GM21786 (cell line): ENCODE results near the gene CYB561D1.
A peak's percentile ranks its signal among the peaks of the same experiment; 100 is the strongest.

ENCODE experiments used
- ATAC-seq: cut with Tn5 transposase; IDR thresholded peaks from one replicate; pipeline ENCODE4 v1.9.1; 2021; ENCODE audit not compliant: unreplicated experiment

The CYB561D1 gene

DNA sequence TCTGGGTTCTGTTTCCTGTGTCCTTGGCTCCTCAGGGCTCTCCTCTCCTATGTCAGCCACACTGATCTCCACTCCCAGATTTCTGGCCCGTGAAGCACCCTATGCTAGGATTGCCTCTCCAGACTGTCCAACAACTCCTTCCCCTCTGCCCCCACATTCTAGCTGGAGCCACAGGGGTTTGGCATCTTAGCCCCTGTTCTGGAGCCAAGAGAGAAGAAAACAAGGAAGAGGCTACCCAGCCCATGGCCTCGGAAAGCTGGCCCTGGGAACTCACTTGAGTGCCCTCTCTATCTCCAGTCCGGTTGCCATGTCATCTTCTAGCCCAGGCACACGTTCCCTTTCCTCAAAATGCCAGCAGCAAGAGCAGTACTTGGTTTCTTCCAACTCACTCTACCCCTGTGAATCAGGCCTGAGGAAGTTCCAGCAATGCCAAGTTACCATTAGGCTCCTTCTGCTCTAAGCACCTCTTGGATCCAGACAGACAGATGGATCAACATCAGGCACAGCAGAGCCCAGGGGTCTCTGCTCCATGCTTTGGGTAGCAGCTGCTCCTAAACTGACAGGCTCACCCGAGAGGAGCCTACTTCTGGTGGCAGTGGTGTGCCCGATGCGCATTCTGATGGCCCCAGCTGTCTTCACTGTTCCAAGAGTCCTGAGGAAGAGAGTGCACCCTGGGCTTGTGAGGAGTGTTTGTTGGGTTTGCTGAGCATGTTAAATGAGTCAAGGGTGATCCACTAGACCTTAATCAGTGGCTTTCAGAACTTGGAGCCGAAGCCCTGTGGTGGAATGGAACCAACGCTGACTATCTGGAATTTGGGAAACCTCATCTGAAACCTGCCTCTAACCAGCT is 34.2 kb downstream of the CYB561D1 start:
- no peak for ATAC-seq

DNA sequence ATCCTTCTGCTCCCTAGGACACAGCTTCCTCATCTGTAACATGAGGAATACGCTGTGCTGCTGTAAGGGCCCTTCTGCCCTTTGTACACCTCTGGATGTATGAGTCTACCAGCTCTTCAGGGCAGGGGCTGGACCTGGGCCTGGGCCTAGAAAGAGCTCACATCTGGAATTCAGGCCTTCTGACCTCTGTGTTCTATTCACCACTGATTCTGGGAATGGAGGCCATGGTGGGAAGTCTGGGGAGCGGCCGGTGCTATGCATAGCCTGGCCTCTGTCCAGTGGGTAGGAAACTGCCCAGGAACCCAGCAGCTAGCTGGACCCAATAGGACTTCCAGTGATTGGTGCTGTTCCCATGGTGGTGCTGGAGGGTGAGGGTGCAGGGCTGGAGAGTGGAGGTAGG is 34.8 kb downstream of the CYB561D1 start:
- no peak for ATAC-seq

DNA sequence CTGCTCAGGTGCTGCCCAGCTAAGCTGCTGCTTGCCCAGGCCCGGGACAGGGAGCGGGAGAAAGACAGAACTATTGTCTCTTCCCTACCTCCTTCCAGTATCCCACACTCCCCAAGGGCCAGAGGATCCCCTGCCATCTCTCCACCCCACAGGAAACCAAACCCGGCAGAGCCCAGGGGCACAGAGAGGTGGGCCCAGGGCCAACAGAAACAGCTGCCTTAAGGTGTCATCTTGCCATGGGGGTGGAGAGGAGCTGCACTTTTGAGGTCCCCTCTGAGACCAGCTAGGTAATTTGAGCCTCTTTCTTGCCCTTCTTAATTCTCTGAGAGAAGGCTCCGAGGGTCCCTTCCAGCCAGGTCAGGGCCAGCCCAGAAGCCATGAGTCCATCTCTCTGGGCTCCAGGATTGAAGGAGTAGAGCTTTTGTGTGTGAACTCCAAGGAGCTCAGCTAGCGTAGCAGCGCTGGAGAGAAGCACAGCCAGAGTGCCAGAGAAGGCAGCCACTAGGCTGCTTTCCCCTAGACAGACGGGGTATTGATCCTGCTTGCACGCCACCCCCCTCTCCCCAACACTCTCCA is 36.1 kb downstream of the CYB561D1 start:
- no peak for ATAC-seq

DNA sequence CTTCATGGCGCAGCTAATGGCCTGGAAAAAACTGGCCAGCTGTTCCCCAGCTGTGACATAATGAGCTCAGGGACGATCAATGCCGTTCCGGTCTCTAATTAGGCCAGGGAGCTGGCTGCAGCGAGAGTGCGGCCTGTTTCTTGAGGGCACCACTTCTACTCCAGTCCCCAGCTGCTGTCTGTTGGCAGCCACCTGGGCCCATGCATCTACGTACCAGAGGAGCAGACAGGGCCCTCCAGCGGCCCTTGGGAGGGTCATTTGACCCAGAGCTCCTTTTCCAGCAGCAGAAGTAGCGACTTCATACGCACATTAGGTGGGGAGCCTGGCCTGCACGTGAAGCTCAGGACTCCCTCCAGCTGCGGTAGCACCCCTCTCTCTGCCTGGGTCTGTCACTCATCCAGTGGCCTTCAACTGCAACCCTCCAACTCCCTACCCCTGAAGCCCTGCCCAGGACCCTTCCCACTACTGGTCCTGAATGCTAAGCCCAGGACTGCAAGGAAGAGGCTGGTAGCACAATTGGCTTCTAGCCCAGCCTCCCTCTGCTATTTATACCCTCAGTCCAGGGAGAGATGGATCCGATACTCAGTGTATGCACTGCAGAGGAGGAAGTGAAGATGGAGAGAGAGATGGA is 36.7 kb downstream of the CYB561D1 start:
- ATAC-seq: no peak

GRCh38 chr1:109531380-109531779 is 37.5 kb downstream of the CYB561D1 start:
- no peak for ATAC-seq

DNA sequence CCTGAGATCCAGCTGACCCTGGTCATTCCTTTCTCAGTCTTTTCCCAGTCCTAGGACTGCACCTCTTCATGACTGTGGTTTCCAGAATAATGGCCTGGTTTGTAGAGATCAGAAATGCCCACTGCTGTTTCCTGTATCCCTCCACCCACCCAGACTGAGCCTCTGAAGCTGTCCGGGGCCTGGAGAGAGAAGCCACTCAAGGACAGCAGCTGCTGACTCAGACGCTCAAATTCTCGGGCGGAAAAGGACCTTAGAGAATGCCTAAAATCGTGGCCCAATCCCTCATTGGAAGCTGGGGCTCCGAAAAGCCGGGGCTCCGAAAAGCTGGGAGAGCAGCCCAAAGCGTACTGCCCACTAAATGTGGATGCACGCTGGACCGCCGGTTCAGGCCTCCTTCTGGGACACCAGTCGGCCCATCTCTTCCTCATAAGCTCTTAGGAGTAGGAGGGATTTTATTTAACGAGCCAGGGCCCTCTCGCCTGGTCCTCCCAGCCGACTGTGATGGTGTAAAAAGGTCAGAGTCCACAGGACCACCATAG is 38.0 kb downstream of the CYB561D1 start:
- ATAC-seq: no peak

- ATAC-seq: peak; percentile 74
Measured at GRCh38 chr1:109532365-109533136, 38.7 kb downstream of the CYB561D1 start.

- ATAC-seq: no peak
Measured at GRCh38 chr1:109534307-109534858, 40.5 kb downstream of the CYB561D1 start.

DNA sequence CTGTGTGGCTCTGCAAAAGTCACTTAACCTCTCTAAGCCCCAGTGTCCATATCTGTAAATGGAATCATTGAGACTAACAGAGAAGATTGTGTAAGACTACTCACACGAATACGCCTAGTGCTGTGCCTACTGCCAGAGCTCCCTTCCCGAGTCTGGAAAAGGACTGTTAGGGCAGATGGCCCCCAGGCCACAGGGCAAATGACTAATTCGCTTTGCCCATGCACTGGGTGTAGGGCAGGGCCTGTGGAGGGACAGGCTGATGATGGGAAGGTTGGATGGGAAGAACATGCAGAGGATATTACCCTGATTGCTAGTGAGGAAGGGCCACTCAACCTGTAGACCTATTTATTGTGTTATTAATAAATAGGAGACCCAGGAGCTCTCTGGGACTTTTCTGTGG is 41.6 kb downstream of the CYB561D1 start:
- no peak for ATAC-seq

DNA sequence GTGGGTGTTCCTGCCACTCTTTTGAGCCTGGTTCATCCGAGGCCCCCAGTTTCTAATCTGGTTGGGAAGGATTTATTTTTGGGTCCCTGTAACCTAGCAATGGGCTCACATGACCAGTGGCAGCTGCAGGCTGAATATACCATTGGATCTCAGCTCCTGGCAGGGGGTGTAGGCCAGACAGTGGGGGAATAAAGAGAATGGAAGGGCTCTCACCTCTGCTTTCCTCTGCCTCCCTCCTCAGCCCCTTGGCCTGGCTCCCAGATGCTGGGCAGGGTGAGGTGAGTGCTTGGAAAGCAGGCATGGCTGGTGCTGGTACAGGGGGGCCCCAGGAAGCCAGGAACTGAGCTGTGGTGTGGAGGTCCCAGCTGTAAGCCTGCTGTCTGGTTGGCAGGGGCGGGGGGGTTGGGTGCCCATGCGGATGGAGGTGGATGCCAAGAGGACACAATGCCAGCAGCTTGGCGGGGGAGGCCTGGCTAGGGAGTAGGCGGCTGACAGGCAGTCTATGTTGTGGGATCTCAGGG is 42.1 kb downstream of the CYB561D1 start:
- no peak for ATAC-seq

DNA sequence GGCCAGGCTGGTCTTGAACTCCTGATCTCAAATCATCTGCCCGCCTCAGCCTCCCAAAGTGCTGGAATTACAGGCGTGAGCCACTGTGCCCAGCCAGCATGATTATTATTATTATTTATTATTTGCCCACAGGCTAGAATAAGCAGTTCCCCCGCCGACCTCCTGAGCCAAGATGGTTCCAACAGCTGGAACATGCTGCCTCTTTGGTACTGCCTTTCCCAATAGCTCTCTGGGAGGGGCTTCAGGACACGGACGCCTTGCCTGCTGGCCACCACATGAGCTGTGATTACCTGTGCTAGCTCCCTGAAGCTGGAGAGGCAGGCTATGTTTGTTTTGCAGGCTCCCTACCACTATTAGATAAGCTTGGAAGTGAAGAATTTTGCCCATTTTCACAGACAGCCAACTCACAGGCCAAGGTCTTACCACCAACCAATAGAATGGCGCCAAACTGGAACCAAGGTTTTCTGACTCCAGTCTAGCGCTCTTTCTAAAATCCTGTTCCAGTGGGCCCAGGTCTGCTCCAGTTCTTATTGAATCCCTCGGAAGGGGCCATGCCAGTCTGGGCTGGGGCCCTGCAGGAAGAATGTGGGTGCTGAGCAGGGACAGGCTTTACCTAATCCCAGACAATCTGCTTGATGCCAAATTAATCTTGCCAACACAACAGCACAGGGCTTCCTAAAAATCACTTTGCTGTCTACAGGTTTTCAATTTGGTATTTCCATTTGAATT is 43.7 kb downstream of the CYB561D1 start:
- ATAC-seq: no peak

DNA sequence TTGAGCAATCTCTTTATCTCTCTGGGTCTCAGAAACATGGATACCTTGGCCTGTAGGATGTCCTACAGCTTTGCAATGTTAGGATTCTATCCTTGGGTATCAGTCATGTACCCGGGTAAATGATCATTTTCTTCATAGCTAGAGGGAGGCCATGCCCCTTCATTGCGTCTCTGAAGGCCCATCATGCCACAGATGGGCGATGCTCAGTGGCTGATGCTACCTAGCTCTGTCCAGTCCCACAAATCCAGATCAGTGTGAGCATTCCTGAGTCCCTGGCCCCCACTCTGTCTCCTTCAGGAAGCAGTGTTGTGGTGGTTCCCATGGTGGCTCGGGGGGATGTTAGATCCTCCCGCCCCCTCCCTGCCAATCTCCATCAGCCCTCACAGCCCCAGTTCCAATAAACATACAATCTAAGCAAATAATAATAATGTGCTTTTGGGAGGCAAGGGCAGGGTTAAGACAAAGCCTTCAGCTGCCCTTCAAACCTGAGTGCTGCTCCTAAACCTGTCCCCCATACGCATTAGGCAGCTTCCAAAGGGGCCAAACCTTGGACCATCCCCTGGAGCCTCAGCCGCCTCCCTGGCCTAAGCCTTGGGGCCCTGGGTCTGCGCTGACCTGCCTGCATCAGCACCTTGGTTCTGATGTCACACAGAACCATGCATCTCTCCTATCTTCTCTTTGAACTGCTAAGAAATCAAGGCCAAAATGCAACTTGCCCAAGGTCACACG is 45.1 kb downstream of the CYB561D1 start:
- no peak for ATAC-seq

DNA sequence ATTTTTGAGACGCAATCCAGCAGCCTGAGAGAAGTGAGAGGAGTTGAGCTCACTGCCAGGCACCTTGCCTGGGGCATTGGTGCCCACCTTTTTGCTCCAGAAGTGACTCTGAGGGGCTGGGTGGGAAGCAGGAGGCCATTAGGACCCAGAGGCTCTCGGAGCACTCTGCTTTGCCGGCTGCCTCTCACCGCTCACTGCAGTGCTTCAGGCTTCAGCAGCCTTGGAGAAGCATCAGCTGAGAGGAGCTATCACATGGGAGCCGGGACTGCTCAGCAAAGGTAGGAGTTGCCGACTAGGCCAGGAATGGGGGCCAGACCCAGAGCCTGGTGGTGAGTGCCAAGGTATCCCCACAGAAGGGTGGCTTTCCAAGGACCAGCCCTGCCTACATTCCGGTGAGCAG is 45.8 kb downstream of the CYB561D1 start, which contains the start of gene GPR61:
TSS of gene GPR61 (plus strand) at position 197 of the 400 bp plus-strand sequence. CDS start 3,151 bp downstream, outside the sequence.
- no peak for ATAC-seq

DNA sequence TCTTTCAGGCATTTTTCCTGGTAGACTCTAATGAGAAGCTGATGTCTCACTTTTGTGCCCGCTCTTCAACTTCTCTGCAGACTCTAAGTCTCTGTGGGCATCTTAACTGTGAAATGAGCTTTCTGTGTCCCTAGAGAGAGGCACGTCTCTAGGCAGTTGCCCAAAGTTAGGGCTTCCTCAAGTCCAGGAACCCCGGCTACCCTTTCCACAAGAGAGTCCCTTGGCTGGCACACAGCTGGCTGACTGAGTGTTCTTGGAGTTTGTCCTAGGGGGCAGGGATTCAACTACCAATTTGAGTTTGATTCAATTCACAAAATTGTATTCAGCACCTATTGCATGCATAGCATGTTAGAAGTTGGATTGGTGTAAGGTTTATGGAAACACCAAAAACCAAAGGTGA is 47.2 kb downstream of the CYB561D1 start:
- ATAC-seq: no peak

DNA sequence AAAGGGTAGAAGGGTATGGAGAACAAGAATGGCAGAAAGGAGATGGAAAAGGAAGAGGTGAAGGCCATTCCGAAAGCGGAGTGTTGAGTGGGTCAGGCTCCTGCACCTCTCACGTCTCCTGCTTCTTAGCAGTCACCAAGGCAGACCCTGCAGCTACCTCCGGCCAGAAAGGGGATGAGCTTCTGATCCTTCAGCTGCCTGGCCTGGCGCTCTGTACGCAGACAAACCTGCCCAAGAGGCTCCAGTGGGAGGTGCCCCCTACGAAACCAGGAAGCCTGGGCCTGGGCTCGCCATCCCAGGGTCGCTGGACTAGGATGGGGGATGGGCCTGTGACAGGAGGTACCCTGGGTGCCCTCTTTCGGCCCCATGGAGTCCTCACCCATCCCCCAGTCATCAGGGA is 48.8 kb downstream of the CYB561D1 start:
- ATAC-seq: no peak

DNA sequence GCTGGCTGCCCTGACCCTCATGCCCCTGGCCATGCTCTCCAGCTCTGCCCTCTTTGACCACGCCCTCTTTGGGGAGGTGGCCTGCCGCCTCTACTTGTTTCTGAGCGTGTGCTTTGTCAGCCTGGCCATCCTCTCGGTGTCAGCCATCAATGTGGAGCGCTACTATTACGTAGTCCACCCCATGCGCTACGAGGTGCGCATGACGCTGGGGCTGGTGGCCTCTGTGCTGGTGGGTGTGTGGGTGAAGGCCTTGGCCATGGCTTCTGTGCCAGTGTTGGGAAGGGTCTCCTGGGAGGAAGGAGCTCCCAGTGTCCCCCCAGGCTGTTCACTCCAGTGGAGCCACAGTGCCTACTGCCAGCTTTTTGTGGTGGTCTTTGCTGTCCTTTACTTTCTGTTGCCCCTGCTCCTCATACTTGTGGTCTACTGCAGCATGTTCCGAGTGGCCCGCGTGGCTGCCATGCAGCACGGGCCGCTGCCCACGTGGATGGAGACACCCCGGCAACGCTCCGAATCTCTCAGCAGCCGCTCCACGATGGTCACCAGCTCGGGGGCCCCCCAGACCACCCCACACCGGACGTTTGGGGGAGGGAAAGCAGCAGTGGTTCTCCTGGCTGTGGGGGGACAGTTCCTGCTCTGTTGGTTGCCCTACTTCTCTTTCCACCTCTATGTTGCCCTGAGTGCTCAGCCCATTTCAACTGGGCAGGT is 49.5 kb downstream of the CYB561D1 start:
- ATAC-seq: no peak

DNA sequence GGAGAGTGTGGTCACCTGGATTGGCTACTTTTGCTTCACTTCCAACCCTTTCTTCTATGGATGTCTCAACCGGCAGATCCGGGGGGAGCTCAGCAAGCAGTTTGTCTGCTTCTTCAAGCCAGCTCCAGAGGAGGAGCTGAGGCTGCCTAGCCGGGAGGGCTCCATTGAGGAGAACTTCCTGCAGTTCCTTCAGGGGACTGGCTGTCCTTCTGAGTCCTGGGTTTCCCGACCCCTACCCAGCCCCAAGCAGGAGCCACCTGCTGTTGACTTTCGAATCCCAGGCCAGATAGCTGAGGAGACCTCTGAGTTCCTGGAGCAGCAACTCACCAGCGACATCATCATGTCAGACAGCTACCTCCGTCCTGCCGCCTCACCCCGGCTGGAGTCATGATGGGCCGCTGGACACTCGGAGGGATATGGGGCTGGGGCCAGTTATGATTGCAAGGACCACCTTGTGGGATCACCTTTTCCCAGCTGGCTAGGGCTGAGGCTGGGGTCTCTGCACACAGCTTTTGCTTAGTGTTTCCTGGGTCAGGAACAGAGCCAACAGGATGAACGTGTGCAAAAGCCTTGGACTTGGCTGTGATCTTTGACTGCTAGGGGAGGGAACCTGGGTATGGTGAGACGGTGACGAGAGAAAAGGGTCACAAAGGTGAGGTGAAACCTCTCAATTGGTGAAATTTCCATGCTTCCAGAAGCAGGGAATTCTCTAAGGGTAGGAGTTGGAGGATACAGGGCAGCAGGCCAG is 50.3 kb downstream of the CYB561D1 start:
- ATAC-seq: no peak
